Thymus (tissue), 11 donors: Measurements from ENCODE around the gene GJC1. TPM values are rescaled to one million over a fixed set of nuclear protein-coding genes. Genes with fewer than 3 reads are reported as not detected.
A peak's percentile ranks its signal among the peaks of the same experiment; 100 is the strongest.
"Not testable (repeated sequence)": the region's sequence is repeated elsewhere in the genome, so short reads cannot be mapped to it uniquely, and the experiment has no call there.

Experiments
- DNase-seq, 9 donors: peaks; one replicate each; pipeline ENCODE4 v3.0.0-alpha.2; 2013; ENCODE audit warnings: low spot score in 9 of 9, low read depth in 6 of 9, missing footprints in 1 of 9
- H3K27ac ChIP-seq, 2 donors: one replicate each; pipeline ENCODE4 v1.5.1; 2013; ENCODE audit warnings: control low read depth in 1 of 2, low read depth in 1 of 2, low read length in 1 of 2, mild to moderate bottlenecking in 1 of 2, moderate library complexity in 1 of 2
- H3K27me3 ChIP-seq, 2 donors: one replicate each; pipeline ENCODE4 v1.5.1; 2013; ENCODE audit warnings: low read length in 1 of 2; ENCODE audit not compliant: control insufficient read depth in 2 of 2, insufficient read depth in 1 of 2
- H3K36me3 ChIP-seq, 2 donors: one replicate each; pipeline ENCODE4 v1.5.1; 2013; ENCODE audit warnings: low read length in 1 of 2, mild to moderate bottlenecking in 1 of 2, moderate library complexity in 1 of 2; ENCODE audit not compliant: control insufficient read depth in 2 of 2, insufficient read depth in 2 of 2
- H3K4me1 ChIP-seq, 2 donors: one replicate each; pipeline ENCODE4 v1.5.1; 2013; ENCODE audit warnings: low read length in 2 of 2; ENCODE audit not compliant: control insufficient read depth in 2 of 2, insufficient read depth in 2 of 2
- H3K4me3 ChIP-seq, 2 donors: one replicate each; pipeline ENCODE4 v1.5.1; 2013; ENCODE audit warnings: low read length in 2 of 2, control low read depth in 1 of 2, mild to moderate bottlenecking in 1 of 2
- H3K9me3 ChIP-seq, 2 donors: one replicate each; pipeline ENCODE4 v1.5.1; 2013; ENCODE audit warnings: low read length in 1 of 2, mild to moderate bottlenecking in 1 of 2; ENCODE audit not compliant: control insufficient read depth in 2 of 2, insufficient read depth in 1 of 2
- WGBS: extraction: QIAGEN DNeasy Blood & Tissue Kit; methylation state at CpG from one replicate; pipeline ENCODE4 v1.1.7; 2013; 5-methylcytosine and 5-hydroxymethylcytosine counted together
- polyA plus RNA-seq: library from polyadenylated mRNA; stranded (reverse); fragments of 200-250 nt; gene quantifications from one replicate; pipeline ENCODE4 v1.2.3, GENCODE V29; 2013
- total RNA-seq: library from RNA; stranded (reverse); fragments of 120-200 nt; gene quantifications from one replicate; pipeline ENCODE4 v1.2.4, GENCODE V29; 2013
- donor health status: healthy.

Gene GJC1
- total and polyA plus RNA-seq, 2 donors = 2.1 to 2.2 TPM

DNA sequence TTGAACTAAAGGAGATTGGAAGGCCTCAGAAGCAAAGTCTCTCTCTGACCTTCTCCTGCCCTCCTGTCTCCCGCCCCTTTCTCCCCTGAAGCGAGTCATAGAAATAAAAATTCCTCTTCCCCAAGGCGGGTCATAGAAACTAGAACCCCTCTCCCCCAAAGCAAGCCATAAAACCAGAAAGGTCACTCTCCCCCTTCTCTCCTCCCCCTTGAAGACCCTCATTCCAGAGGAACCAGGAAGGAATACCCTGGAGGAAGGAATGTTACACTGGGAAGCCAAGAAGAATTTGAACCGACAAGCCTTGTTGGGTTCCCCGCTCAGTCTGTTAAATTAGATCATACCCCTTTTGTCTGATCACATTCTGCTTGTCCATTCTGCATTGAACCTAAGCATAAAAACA is 2.7 kb upstream of the GJC1 start:
- Histone ChIP-seq H3K36me3 (no peaks in the 10 kb centered on the region), H3K27ac (no peak overlapping the region), H3K4me3 (no peak overlapping the region), H3K4me1 (peaks cover 3 to 5% of the 10 kb centered on the region in 2 donors), H3K9me3 (no peaks in the 10 kb centered on the region), H3K27me3 (peaks cover 24 to 57% of the 10 kb centered on the region in 2 donors)
- no peak for DNase-seq
- WGBS = 92% methylated on average over 5 of the region's 5 CpGs

DNA sequence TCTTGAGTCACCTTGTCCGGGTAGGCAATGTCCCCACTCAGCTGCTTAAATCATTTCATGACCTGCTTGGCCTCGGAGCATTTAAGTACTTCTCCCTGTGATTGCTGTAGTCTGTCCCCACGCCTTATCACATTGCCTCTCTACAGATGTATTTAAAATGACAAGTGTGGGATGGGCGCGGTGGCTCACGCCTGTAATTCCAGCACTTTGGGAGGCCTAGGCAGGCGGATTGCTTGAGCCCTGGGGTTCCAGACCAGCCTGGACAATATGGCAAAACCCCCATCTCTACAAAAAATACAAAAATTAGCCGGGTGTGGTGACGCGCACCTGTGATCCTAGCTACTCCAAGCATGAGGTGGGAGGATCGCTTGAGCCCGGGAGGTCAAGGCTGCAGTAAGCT is 1.3 kb upstream of the GJC1 start:
- Histone ChIP-seq H3K27me3 (peaks cover 28 to 70% of the 10 kb centered on the region in 2 donors), H3K27ac (no peak overlapping the region), H3K4me1 (peaks cover 3 to 5% of the 10 kb centered on the region in 2 donors), H3K36me3 (no peaks in the 10 kb centered on the region), H3K9me3 (no peaks in the 10 kb centered on the region), H3K4me3 (no peak overlapping the region)
- 79% methylated on average over 12 of the region's 12 CpGs for WGBS
- no peak for DNase-seq

DNA sequence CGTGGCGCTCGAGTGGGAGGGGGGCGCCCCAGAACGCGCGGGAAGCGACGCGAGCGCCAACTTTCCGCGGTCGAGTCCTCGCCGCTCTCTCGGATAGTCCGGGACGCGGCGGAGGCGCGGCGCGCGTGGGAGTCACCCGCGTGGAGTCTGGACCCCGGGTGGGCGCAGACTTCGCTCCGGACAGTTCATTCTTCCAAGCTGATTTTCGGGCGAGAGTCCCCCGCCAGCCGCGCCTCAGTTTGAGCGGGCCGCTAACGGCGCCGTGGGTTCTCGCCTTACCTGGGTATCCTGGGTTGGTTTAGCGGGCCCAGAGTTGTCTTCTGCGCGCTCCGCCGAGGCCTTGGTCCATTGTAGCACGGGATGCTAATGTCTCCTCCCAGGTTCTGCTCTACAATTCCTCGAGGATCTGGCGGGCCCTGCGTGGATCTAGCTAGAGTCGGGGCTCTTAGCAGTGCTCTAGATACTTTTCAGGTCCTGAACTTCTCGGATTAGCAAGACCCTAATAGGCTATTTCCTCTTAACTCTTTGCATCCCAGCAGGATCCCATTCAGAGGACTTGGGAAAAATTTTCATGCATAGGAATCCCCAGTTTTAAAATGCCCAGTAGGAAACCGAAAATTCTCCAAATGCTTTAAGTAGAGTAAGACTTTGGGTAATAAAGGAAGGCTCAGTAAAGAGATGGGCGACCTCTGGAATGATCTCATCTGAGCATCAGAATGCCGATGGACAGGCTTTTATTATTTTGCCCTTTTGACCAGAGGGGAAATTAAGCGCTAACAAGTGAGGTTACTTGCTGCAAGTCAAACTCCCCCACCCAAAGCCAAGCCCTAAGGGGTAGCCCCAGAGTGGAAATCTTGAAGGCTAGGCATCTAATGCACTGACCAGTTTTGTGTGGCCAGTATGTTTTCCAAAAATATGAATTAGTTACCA is 537 bp upstream of the GJC1 start:
- Histone ChIP-seq H3K36me3 (no peaks in the 10 kb centered on the region), H3K4me1 (peaks cover 3 to 5% of the 10 kb centered on the region in 2 donors), H3K27ac (no peak overlapping the region), H3K9me3 (no peaks in the 10 kb centered on the region), H3K4me3 (peak overlapping the region; percentile 24 to 63), H3K27me3 (peaks cover 32 to 76% of the 10 kb centered on the region in 2 donors)
- DNase-seq = no peak
- WGBS = 5% methylated on average over 58 of the region's 58 CpGs

DNA sequence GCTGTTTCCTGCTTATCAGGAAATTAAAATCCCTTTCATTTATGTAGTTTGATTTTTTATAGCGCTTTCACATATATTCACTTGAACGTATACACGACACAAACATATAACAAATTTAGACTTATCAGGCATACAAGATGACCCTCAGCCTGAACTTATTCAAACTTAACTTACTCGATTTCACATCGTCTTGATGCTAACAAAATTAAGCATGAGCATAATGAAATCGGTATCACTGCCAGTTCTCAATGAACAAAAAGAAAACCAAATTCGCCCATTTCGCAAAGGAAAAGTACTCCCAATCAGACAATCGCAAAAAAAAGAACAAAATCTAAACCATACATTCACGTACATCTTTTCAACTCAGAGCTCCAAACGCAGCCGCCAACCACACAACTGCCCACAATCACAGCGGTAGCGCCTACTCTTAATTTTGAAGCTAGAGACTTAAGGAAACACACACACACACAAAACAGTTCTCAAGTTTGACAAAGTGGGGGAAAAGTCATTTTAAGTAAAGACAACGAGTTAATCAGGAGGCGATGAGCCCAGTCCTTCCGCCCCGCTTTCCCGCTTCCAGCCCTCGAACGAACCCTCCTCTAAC is 1.1 kb downstream of the GJC1 start:
- Histone ChIP-seq H3K4me3 (peak overlapping the region; percentile 37 to 63), H3K36me3 (no peaks in the 10 kb centered on the region), H3K4me1 (peaks cover 3 to 5% of the 10 kb centered on the region in 2 donors), H3K27ac (no peak overlapping the region), H3K27me3 (peaks cover 32 to 77% of the 10 kb centered on the region in 2 donors), H3K9me3 (no peaks in the 10 kb centered on the region)
- DNase-seq = peak in 4 of 9 donors; percentile 6 to 65 (median 30)
- WGBS = 4% methylated on average over 21 of the region's 21 CpGs

DNA sequence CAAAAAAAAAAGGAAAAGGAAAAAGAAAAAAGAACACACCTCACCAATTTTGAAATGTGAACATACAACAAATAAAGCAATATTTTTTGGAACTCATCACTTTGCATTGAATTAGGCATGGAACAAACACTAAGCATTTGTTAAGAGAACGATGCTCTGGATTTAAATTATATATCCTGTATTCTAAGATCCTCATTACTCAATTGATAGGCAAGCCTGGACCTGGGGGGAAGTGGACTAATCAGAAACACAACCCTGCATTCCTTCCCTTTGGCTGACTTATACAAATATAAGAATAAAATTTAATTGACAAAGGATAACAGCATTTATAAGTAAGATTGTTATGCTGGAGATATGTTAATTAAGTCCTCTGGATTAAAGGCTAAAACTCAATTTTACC is 2.2 kb downstream of the GJC1 start:
- Histone ChIP-seq H3K36me3 (no peaks in the 10 kb centered on the region), H3K27ac (no peak overlapping the region), H3K4me1 (peaks cover 3 to 5% of the 10 kb centered on the region in 2 donors), H3K9me3 (no peaks in the 10 kb centered on the region), H3K4me3 (no peak overlapping the region), H3K27me3 (peaks cover 32 to 72% of the 10 kb centered on the region in 2 donors)
- no peak for DNase-seq
- 79% methylated on average over 1 of the region's 1 CpG for WGBS

DNA sequence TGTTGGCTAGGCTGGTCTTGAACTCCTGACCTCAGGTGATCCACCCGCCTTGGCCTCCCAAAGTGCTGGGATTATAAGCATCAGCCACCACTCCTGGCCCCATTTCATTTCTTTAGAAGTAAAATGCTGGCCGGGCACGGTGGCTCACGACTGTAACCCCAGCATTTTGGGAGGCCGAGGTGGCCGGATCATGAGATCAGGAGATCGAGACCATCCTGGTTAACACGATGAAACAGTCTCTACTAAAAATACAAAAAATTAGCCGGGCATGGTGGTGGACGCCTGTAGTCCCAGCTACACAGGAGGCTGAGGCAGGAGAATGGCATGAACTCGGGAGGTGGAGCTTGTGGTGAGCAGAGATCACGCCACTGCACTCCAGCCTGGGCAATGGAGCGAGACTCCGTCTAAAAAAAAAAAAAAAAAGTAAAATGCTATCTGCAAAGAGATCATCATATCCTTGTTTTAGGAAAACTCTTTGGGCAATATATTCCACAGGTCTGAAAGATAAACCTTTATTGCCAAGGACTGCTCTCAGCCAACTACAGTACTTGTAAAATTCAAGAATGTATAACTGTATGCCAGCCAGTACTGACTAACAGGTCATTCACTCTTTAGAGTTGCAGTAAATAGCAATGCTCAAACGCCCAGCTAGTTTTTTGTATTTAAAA is 3.8 kb downstream of the GJC1 start:
- H3K9me3 ChIP-seq = no peaks in the 10 kb centered on the region
- no peak overlapping the region for H3K27ac ChIP-seq
- H3K36me3 ChIP-seq = no peaks in the 10 kb centered on the region
- H3K4me1 ChIP-seq = peaks cover 3 to 5% of the 10 kb centered on the region in 2 donors
- peaks cover 32 to 56% of the 10 kb centered on the region in 2 donors for H3K27me3 ChIP-seq
- 95% methylated on average over 15 of the region's 15 CpGs for WGBS
- no peak overlapping the region for H3K4me3 ChIP-seq
- no peak for DNase-seq

DNA sequence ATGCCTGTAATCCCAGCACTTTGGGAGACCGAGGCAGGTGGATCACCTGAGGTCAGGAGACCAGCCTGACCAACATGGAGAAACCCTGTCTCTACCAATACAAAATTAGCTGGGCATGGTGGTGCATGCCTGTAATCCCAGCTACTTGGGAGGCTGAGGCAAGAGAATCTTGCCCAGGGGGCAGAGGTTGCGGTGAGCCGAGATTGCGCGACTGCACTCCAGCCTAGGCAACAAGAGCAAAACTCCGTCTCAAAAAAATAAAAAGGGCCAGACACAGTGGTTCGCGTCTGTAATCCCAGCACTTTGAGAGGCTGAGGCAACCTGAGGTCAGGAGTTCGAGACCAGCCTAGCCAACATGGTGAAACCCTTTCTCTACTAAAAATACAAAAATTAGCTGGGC is 4.9 kb downstream of the GJC1 start:
- not testable (repeated sequence) for H3K4me3 ChIP-seq, H3K9me3 ChIP-seq, H3K4me1 ChIP-seq, H3K36me3 ChIP-seq, H3K27ac ChIP-seq, DNase-seq
- 98% methylated on average over 9 of the region's 9 CpGs for WGBS
- H3K27me3 ChIP-seq = peaks cover 22 to 46% of the 10 kb centered on the region in 2 donors

DNA sequence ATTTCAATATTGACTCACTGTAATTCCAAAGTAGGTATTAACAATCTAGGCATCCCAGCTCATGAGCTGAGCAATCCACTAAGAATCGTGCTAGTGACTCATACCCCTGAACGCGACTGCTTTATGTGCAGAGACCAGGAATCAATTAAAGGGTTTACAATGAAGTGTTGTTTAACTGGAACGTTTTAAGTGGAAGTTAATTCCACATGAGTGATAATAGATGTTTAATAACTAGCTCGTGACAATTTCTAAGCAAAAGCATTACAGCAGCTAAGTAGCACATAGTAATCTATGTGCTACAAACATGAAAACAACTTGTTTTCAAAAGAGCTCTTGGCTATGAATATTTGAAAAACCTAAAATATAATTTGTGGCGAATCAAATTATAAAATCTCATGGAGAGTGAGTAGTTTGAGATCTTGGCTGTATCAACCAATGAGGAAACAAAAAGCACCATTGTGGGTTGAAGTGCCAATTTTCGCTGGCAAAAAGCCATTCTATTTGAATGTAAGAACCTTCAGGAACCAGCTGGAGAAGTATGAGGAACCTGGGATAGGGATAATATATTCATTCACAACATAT is 9.4 kb downstream of the GJC1 start:
- H3K4me3 ChIP-seq = no peak overlapping the region
- no peaks in the 10 kb centered on the region for H3K9me3 ChIP-seq
- 87% methylated on average over 7 of the region's 7 CpGs for WGBS
- peaks cover 0 to 4% of the 10 kb centered on the region in 2 donors for H3K27me3 ChIP-seq
- H3K27ac ChIP-seq = no peak overlapping the region
- H3K36me3 ChIP-seq = no peaks in the 10 kb centered on the region
- no peaks in the 10 kb centered on the region for H3K4me1 ChIP-seq
- DNase-seq = no peak
